CD4-positive, alpha-beta T cell treated with Interleukin-15 for 4 hours (primary cell): ENCODE measurements around the gene ARHGAP26.

Experiments
- DNase-seq: peaks from one replicate; pipeline ENCODE4 v3.0.0-alpha.2; 2020; ENCODE audit warnings: low spot score

The ARHGAP26 gene

DNA sequence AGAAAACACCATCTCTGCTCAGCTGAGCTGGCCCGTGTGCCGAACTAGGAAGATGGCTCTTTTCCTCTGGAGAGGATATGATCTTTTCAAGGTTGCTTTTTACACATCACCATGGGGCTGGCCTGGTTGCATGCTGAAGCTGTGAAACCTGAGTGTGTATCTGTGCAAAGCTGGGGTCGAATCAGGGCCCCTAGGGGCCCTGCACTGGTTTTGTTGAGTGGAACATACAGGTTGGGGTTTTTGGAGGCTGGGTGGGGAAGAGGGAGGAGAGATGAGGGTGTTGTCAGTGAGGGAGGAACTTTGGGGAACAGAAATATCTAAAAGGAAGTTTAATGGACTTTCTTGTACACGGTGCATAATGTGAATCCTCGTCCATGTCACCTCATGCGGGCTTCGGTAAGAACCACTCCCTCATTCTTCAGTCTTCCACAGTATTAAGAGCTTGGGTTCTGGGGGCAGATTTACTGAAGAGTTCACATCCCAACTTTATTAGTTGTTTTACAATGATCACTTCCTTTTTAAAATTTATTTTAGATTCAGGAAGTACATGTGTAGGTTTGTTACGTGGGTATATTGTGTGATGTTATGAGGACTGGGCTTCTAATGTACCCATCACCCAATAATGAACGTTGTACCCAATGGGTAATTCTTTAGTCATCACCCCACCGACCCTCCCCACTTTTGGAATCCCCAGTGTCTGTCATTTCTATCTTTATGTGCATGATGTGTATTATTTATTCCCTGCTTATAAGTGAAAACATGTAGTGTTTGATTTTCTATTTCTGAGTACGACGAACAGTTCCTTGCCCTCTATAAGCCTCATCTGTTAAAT is 395.1 kb downstream of the ARHGAP26 start:
- no peak for DNase-seq

DNA sequence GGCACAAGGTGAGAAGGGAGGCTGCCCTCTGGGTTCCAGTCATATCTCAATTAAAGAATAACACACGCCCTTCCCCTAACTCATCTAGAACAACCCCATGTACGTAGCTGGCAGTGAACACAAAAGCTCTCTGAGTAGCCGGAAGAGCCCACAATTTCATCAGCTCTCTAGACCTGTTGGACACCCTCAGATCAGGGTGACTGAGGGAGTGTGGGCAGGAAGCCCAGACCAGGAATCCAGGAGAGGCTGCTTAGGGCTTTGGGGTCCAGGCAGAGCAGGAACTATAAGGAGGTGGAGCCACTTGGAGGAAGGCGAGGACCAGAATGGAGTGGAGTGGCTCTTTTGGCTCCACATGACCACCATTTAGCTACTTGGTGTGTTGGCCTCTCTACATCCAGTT is 395.9 kb downstream of the ARHGAP26 start:
- DNase-seq: no peak

DNA sequence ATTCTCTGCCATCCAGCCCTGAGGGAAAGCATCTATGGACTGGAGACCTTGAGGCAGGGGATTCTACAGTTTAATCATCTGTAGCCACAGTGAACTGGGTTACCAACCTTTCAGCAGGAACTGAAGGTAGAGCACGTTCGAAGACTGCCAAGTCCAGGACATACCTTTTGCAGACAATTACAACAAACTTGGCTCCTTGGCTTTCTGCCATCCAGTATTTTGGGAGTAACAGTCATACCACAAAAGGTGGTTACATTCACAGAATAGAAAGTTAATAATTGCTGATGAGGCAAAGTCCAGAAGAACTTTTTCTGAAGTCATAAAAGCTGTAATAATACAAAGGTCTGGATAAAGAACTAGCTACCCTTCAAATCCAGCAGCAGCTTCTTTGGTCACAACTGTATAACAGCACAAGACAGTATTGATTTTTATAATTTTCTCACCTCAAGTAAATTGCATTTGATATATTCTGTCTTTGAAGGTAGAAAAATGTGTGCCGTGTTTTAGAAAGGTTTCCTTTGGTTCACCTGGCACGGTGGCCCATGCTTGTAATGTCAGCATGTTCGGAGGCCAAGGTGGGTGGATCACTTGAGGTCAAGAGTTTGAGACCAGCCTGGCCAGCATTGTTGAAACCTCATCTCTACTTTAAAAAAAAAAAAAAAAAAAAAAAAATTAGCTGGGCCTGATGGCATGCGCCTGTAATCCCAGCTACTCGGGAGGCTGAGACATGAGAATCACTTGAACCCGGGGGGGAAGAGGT is 396.7 kb downstream of the ARHGAP26 start:
- DNase-seq: no peak

DNA sequence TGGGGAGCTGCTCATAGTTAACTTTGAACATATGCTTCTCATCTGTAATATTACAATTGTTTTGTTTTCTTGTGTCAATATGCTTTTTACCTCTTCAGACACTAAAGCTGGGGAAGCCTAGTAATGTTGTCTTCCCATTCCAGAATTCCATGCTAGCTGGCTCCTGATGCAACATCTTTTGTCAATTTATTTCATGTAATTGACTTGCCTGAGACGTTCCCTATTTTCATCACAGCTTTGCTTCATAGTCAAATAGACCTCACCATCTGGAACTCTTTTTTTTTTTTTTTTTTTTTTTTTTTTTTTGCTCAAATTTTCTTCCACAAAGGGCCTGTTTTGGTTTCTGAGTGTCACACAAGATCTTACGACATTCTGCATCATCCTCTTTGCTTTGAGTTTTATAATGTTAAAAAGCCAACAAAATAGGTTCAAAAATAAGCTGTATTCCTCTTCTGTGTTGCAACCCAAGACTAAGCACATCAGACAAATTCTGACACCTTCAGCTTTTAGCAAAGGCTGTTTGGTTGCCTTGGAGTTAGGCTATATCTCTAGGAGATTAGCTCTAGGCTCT is 398.1 kb downstream of the ARHGAP26 start:
- no peak for DNase-seq

DNA sequence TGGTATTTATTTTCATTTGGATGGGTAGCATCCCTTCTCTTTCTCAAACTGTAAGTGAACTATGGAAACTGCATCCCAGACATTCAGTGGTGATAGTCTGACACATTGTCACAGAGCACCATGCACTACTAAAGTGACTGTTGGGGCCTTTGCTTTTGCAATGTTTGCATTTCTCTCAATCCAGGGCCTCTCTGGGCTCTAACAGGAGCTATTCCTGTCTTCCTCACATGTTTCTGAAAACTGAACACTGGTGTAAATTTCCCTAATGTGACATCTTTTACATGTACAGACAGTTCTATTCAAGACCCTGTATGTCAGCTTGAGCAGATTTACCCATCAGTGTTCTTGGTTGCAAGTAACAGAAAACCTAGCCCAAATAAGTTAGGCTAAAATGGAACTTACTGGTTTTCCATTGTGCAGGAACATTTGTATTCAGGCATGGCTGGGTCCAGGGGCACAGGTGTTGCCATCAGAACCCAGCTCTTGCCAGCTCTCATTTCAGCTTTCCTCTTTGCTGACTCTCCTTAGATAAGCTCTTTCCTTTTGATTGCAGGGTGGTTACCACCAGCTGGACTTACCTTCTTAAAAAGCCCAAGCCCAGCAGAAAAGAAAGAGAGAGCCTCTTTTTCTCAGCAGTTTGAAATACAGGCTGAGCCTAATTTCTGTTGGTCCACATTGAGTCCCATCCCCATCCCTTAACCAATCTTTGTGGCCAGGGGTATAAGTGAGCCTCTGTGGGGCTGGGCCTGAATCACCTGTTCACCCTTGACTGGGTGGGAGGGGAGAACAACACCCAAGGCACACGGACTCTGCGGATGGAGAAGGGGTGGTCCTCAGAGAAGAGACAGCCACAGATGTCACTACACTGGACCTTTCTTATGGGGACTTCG is 399.0 kb downstream of the ARHGAP26 start:
- no peak for DNase-seq

DNA sequence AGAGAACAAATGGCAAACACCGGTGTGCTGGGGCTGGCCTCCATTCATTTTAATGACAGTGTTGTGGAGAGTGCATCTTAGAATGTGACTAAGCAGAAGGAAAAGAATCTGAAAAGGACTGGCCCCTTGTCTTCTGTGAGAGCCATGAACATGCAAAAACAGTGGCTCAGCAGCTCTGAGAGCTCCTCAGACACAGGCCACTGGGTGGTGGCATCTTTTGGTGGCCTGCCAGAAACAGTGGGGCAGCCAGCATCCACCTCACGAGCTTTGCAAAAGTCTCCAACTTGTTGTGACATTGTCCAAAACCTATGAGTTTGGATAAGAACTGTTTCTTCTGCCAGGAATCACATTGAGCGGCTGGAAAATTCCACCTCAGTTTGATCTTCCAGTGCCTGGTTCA is 399.9 kb downstream of the ARHGAP26 start:
- no peak for DNase-seq

DNA sequence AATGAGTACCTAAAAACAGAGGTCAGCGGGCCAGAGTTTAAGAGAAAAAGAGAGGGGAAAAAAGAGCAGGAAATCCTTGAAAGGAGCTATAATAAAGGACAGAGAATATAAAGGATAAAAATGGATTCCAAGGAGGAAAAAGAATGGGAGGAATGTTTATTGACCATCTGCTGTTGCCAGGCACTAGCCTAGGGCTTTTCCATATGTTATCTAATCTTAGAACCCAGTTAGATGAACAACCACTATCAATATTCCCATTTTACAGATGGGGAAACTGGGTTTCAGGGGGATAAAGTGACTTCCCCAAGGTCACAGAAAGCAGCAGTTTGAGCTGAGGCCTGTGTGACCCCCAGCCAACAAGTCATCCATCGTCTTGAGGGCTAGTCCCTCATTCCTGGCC is 400.8 kb downstream of the ARHGAP26 start:
- DNase-seq: no peak

DNA sequence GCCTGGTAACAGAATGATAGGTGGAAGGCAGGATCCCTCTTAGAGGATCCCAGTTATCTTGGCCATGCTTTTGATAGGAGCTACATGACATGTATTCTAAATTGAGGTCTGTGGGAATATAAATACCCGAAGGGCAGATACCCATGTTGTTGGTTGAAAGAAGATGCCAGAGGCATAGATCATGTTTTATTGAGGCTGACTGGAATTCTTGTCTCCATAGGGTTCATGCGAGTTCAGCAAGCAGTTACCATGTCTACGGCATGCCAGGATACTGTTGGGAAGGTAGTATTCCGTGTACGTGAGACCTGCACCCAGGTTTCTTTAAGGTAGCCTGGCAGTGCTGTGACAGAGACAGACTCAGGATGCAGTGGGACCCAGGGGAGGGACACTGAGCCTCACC is 402.6 kb downstream of the ARHGAP26 start:
- no peak for DNase-seq

DNA sequence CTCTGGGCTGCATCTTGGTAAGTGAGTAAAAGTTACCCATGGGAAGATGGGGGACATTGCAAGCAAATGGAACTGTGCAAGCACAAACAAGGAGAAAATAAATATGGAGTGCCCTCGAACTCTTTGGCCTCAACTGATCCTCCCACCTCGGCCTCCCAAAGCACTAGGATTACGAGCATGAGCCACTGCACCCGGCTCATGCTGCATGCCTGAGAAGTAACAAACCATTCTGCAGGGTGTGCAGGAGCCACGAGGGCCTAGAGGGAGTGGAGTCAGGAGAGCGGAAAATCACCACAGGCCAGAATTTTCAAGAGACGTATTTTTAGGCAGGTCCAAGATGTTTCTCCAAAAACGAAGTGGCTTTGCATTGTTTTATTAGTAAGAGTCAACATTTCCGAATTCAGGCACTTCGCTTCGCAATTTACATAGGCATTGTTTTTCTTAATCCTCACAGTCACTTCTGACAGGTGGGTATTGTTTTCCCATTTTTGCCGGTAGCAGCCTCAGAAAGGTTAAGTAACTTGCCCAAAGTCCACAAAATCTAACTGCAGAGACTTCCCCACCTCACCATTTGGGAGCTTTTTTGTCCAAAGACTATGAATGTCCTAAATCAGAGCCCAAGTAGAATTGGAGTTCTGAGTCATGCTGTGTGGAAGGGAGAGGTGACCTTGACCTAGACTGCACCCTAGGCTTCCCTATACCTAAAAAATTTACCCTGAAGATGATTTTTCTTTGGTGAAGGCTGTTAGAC is 403.1 kb downstream of the ARHGAP26 start:
- no peak for DNase-seq

DNA sequence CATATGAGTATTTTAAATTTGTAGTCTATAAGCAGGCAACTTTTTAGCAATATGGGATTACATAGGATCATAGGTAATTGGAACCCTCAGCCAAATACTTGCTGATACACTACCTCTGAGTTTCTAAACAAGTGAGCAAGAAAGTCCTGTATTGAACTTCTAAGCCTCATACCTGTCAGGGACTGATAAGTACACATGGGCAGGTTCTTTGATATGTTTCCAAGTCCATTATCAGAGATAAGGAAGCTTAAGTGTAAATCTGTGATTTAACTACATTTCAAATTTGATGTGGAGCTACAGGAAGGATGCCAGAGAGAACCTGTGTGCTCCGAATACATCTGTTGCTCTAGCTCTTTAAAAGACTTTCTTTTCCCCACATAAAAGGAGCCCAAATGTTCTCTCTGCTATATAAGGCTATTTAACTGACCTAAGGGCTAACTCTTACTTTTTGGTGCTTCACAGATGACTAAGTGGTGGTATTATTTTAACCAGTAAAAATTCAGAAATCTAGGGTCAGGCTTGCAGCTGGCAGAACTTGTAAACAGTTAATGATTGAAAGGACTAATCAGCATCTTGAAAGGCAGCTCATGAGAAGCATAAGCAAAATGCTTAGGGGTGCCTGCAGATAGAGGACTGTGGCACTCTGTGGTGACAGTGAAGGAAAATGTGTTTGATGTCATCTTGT is 404.7 kb downstream of the ARHGAP26 start:
- DNase-seq: no peak

DNA sequence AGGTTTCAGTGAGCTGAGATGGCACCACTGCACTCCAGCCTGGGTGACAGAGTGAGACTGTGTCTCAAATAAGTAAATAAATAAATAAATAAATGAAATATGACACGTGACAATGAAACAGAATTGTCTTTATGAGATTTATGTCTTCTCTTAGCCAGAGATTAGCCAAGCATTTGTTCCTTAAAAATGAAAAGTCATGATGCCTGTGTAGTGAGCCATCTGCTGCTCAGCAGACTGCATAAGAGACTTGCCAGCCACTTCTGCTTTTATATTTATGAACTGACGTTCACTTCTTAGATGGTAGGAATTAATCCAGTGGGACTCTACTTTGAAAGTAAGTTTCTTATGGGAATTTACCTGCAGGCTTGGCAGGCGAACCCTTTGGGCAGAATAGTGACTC is 405.9 kb downstream of the ARHGAP26 start:
- no peak for DNase-seq

DNA sequence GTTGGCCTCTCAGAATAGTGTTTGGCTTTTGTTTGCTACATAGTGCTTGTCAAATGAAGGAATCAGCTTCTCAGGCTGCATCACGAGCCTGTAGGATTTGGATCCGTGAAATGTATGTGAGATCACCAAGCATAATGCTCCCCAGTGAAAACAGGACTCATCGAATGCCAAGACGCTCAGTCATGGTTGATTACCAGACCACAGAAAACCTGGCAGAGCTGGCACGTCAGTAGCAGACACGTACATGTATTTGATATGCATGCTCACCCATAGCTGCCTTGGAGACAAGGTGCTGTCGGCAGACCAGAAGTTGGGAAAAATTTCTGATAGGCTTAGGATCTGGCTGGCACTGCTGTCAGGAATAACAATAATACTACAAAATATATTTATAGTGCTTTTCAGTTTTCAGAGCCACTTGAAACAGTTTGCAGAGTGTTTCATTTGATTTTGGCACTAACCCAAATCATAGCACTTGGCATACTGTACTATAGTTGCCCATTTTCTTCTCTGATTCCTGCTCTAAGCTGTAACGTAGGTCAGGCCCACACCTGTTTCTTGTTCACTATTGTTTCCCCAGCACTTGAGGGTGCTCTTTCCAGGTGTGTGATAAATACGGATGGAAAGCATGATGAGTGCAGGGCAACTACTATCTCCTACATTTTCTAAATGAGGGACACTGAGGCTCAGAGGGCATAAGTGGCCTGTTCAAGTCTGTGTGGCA is 407.2 kb downstream of the ARHGAP26 start:
- DNase-seq: no peak

DNA sequence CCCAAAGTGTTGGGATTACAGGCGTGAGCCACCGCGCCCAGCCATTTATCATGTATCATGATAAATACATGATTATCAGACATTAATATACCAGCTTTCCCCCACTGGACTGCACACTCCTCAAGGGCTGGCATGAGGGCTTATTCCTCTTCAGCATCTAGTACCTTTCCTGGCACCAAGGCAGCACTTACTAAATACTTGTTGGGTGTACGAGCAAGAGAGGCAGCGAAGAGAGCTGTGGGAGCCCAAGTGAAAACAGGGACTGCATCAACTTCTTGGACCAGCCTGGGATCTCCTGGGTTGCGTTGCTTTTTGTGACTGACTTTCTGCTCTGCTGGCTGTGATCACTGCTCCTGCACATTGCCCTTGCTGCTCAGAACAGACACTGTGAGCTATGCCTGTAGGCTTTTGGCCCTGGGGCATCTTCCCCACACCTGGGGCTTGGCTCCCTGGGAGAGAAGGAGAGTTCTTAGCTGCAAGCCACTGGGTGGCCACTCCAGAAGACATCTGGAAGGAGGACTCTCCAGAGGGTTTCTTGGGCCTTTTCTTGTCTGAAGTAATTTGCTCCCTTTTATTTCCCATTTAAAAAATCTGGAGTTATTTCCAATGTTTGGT is 409.1 kb downstream of the ARHGAP26 start:
- DNase-seq: no peak

DNA sequence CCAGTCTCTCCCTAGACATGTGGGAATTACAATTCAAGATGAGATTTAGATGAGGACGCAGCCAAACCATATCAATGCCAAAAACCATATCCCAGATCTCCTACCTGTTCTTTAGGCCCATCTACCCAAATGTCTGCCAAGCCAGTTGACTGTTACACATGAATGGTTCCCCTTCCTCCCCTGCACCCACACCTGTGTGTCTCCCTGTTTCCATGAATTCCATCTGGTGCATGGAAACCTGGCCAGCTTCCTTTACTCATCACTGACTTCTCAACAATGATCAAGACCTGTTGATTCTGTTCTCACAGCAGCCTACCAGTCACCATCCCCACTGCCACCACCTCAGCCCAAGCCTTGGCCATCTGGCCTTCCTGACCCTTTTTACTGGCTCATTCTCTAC is 410.6 kb downstream of the ARHGAP26 start:
- DNase-seq: no peak

DNA sequence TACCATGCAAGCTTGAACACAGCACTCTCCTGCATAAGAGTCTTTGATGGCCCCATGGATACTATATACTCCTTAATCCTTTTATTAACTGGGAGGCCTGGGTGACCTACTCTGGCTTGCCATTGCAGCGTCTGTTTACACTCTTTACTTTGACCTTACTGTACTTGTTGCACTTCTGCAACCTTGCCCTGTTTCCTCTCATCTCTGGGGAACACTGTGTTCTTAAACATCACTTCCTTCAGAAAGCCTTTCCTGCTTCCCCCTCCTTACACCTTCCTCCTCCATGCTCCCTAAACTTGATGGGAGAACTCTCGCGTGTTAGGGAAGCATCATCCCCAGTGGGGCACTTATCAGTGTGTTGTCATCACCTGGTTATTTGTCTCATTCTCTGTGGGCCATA is 411.0 kb downstream of the ARHGAP26 start:
- DNase-seq: no peak

DNA sequence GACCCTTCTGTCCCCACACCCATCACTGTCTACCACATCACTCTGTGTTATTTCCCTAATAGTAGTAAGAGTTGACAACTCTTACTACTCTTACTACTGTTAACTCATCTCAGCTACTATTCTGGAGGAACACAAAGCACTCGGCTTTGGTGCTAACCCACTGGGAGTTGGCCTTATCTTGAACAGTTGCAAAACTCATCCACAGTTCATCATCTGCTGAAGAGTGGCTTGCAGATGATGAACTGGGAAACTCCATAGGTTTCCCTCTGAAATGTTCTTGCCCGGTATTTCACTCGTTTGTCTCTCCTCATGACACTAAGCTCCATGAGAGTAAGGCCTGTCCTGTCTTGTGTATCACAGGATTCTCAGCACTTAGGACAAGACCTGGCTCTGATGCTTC is 411.9 kb downstream of the ARHGAP26 start:
- DNase-seq: no peak

DNA sequence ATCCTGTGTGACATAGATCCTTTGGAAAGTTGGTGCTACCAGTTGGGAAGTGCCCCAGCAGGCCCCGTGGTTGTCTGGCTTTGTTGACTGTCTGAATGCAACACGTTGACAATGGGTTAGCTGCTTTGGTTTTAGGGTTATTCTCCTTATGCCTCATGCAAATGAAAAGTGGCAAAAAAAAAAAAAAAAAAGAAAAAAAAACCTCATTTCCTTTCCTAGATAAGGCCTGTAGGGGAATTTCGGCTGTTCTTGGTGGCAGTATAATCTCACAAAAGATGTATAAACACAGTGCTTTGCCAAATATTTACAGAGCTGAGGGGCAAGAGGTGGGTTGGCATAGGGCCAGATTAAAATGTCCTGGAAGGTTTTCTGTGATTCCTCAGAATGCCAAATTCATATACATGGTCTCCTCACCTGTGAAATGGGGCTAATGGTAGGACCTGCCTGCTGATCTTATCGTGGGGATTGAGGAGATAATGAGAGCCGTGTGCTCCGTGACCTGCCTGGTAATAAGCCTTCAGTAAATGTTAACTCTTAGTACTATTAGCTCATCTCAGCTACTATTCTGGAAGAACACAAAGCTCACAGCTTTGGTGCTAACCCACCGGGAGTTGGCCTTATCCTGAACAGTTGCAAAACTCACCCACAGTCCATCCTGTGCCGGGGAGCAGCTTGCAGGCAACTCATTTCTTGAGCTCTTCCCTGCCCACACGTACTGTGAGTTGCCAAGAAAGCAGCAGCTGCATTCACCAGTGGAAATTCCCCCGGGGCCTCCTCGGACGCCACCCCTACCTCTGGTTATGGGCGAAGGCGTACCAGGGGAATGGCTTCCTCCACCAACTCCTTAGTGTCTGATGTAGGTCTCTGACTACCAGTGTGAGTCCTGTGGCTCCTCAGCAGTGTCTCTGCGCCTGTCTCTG is 413.0 kb downstream of the ARHGAP26 start:
- DNase-seq: peak; percentile 30

DNA sequence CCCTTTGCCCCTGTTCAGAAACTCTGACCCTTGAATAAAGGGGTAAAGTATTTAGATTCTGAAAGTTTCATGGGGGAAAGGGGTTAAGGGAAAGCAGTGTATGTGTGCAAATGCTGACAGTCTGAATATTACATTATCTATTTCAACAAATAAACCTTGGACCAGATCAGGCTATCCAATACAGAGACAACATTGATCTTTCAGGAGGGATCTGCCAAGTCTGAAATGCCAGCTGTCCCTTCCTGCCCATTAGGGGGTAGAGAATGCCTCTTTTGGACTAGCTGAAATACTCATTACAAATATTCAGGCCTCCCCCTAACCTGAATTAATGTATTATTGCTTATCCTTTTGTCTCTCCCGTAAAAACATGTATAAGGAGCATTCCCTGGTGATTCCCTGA is 413.8 kb downstream of the ARHGAP26 start:
- DNase-seq: no peak

DNA sequence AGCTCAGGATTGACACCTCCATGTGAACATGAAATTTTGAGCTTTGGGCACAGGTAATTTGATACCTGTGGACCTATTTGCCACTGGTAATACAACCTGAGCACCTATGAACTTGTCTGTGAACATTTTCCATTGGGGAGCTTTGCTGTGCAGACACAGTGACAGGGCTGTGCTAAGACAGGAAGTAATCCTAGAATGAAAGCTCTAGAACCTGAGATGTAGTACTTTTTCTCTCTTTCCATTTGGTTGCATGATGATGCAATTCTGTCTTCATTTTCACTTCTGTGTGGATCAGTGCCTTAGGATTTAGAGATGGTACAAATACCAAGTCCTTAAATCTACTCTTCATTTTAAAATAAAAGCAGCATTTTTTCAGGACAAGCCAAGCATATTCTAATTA is 416.4 kb downstream of the ARHGAP26 start:
- DNase-seq: no peak
